22Rv1 (cell line): ENCODE measurements around the gene DGAT2L6.

Experiments used
- CTCF ChIP-seq: fragments of 450-650 bp; IDR thresholded peaks from 2 replicates; pipeline ENCODE4 v1.5.1; 2017; ENCODE audit warnings: mild to moderate bottlenecking
- ZFX ChIP-seq: fragments of 450-650 bp; IDR thresholded peaks from 2 replicates; pipeline ENCODE4 v1.6.1; 2017; ENCODE audit warnings: antibody characterized with exemption, borderline replicate concordance

- TF ChIP-seq CTCF = no peak
- no peak for TF ChIP-seq ZFX
Measured at GRCh38 chrX:70172964-70173363, 4.3 kb upstream of the DGAT2L6 start.
